ENCODE measurements around the gene DNALI1.

DNA sequence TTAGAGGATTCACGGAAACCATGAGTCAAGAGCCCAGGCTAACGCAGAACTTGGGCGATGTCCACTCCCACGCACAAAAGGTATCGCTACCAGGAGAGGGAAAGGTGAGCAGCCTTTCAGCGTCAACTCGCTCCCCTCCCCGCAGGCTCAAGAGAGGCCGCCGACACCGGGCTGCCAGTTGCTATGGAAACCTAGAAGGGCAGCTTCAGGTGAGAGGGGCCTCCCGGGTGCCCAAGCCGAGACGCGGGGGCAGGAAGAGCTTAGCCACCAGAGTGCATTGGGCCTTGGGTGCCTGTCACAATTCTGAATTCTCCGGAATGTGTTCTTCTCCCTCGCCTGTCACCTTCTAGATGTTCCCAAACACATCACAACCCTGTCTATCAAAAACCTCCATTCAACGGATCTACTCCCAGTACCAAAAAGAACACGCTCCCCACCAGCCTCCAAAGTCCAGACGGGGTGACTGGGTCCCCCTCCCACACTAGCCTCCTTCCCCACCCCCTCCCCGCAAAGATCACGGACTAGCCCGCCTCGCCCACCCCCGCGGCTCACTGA, 42.9 kb upstream of the DNALI1 start:
- TF ChIP-seq, protein P1, sequence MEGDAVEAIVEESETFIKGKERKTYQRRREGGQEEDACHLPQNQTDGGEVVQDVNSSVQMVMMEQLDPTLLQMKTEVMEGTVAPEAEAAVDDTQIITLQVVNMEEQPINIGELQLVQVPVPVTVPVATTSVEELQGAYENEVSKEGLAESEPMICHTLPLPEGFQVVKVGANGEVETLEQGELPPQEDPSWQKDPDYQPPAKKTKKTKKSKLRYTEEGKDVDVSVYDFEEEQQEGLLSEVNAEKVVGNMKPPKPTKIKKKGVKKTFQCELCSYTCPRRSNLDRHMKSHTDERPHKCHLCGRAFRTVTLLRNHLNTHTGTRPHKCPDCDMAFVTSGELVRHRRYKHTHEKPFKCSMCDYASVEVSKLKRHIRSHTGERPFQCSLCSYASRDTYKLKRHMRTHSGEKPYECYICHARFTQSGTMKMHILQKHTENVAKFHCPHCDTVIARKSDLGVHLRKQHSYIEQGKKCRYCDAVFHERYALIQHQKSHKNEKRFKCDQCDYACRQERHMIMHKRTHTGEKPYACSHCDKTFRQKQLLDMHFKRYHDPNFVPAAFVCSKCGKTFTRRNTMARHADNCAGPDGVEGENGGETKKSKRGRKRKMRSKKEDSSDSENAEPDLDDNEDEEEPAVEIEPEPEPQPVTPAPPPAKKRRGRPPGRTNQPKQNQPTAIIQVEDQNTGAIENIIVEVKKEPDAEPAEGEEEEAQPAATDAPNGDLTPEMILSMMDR (IDR thresholded peaks at IDR 0.05): no peak
- no peak for TF ChIP-seq ZFX (IDR thresholded peaks at IDR 0.05; ENCODE audit: borderline replicate concordance)
